Cerebellar cortex (tissue), 1 donor: ENCODE measurements around the gene WNT5B.

ENCODE experiments used
- DNase-seq: peaks from one replicate; pipeline ENCODE4 v3.0.0-alpha.2; 2015; ENCODE audit warnings: low spot score

WNT5B gene

GRCh38 chr12:1630133-1630826 is 1.2 kb downstream of the WNT5B start:
- peak; percentile 23 for DNase-seq

- no peak for DNase-seq
Observed at GRCh38 chr12:1630827-1631591, 2.0 kb downstream of the WNT5B start.

- peak; percentile 82 for DNase-seq
Observed at GRCh38 chr12:1632702-1633101, 3.7 kb downstream of the WNT5B start.

GRCh38 chr12:1633459-1633858 is 4.4 kb downstream of the WNT5B start:
- no peak for DNase-seq

GRCh38 chr12:1634149-1634548 is 5.1 kb downstream of the WNT5B start:
- no peak for DNase-seq

- peak; percentile 88 for DNase-seq
Observed at GRCh38 chr12:1634590-1635191, 5.7 kb downstream of the WNT5B start.

GRCh38 chr12:1635301-1636095 is 6.5 kb downstream of the WNT5B start:
- DNase-seq: no peak

GRCh38 chr12:1638203-1638602 is 9.2 kb downstream of the WNT5B start:
- DNase-seq: no peak

GRCh38 chr12:1639538-1639937 is 10.5 kb downstream of the WNT5B start:
- no peak for DNase-seq

GRCh38 chr12:1640328-1641234 is 11.6 kb downstream of the WNT5B start:
- DNase-seq: no peak

- no peak for DNase-seq
Observed at GRCh38 chr12:1642513-1642912, 13.5 kb downstream of the WNT5B start.

- DNase-seq: no peak
Observed at GRCh38 chr12:1643043-1643442, 14.0 kb downstream of the WNT5B start.

GRCh38 chr12:1643905-1644533 is 15.0 kb downstream of the WNT5B start:
- DNase-seq: no peak

GRCh38 chr12:1644534-1645438 is 15.8 kb downstream of the WNT5B start:
- peak; percentile 95 for DNase-seq

- DNase-seq: no peak
Observed at GRCh38 chr12:1645819-1646218, 16.8 kb downstream of the WNT5B start.

GRCh38 chr12:1646569-1647284 is 17.7 kb downstream of the WNT5B start:
- DNase-seq: no peak

- DNase-seq: no peak
Observed at GRCh38 chr12:1647285-1647669, 18.2 kb downstream of the WNT5B start.

GRCh38 chr12:1650260-1650977 is 21.4 kb downstream of the WNT5B start:
- DNase-seq: no peak
